ENCODE data around the gene PHF1.

DNA sequence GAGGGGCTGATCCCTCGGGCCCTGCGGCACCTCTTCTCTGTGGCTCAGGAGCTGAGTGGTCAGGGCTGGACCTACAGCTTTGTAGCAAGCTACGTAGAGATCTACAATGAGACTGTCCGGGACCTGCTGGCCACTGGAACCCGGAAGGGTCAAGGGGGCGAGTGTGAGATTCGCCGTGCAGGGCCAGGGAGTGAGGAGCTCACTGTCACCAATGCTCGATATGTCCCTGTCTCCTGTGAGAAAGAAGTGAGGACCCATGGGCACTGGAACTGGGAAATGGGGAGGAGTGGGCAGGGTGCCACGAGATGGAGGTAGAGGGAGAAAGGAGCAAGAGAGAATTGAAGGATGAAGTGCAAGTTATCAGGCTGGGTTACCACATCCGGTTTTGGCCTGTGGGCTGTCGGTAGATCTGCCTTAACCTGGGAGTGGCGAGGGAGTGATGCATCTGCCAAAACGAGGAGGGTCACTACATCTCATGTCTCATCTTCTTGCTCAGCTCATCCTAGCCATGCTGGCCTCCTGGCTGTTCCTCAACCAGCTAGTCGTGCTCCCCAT is 5.4 kb upstream of the PHF1 start:
- TF ChIP-seq, protein P1, sequence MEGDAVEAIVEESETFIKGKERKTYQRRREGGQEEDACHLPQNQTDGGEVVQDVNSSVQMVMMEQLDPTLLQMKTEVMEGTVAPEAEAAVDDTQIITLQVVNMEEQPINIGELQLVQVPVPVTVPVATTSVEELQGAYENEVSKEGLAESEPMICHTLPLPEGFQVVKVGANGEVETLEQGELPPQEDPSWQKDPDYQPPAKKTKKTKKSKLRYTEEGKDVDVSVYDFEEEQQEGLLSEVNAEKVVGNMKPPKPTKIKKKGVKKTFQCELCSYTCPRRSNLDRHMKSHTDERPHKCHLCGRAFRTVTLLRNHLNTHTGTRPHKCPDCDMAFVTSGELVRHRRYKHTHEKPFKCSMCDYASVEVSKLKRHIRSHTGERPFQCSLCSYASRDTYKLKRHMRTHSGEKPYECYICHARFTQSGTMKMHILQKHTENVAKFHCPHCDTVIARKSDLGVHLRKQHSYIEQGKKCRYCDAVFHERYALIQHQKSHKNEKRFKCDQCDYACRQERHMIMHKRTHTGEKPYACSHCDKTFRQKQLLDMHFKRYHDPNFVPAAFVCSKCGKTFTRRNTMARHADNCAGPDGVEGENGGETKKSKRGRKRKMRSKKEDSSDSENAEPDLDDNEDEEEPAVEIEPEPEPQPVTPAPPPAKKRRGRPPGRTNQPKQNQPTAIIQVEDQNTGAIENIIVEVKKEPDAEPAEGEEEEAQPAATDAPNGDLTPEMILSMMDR (IDR thresholded peaks at IDR 0.05; ENCODE audit: low read depth, low read length) = no peak
- TF ChIP-seq EZH2phosphoT487 (IDR thresholded peaks at IDR 0.05; ENCODE audit: low read depth) = no peak

All from OCI-LY3 (cell line).